Measurements from ENCODE around the gene DNPH1.

DNPH1 gene

DNA sequence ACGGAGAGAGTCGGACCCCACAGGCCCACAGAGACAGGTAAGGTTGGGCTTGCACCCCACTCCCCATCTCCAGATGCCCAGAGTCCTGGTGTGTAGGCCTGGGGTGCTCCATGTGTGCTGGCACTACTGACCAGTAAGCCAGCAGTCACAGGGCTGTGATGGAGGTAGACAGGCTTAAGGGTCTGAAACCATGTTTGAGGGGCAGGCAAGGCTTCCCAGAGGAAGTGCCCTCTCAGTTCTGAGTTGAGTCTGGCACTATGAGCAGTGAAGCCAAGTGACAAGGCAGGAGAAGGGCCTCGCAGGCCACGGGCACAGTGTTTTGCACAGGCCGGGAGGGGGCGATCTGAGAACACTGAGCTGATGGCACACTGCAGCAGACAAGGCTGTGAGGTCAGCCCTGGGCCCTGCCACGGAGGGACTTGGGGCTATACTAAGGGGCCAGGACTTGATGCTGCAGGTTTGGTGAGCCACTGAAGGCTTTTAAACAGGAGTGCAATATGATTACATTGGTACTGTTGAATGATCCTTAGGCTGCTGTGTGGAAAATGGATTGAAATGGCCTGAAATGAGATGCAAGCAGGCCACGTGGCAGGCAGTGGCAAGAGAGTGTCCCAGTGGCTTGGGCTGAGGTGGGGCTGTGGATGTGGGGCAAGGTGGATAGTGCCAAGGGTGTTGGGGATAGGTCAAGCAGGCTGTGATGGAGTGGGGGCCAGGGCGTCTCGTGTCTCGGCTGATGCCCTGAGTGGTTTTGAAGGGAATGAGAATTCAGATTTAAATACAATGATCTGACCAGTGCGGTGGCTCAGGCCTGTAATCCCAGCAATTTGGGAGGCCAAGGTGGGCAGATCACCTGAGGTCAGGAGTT, 34.3 kb upstream of the DNPH1 start:
- DNase-seq (ENCODE audit: low read depth, low spot score), result peak; percentile 78

DNA sequence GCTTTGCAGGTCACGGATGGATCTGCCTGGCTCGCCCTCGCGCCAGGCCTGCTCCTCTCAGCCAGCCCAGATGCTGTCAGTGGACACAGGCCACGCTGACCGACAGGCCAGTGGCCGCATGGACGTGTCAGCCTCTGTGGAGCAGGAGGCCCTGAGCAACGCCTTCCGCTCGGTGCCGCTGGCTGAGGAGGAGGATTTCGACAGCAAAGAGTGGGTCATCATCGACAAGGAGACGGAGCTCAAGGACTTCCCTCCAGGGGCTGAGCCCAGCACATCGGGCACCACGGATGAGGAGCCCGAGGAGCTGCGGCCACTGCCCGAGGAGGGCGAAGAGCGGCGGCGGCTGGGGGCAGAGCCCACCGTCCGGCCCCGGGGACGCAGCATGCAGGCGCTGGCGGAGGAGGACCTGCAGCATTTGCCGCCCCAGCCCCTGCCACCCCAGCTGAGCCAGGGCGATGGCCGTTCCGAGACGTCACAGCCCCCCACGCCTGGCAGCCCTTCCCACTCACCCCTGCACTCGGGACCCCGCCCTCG, 33.6 kb upstream of the DNPH1 start:
- no peak for DNase-seq (ENCODE audit: low read depth, low spot score)

DNA sequence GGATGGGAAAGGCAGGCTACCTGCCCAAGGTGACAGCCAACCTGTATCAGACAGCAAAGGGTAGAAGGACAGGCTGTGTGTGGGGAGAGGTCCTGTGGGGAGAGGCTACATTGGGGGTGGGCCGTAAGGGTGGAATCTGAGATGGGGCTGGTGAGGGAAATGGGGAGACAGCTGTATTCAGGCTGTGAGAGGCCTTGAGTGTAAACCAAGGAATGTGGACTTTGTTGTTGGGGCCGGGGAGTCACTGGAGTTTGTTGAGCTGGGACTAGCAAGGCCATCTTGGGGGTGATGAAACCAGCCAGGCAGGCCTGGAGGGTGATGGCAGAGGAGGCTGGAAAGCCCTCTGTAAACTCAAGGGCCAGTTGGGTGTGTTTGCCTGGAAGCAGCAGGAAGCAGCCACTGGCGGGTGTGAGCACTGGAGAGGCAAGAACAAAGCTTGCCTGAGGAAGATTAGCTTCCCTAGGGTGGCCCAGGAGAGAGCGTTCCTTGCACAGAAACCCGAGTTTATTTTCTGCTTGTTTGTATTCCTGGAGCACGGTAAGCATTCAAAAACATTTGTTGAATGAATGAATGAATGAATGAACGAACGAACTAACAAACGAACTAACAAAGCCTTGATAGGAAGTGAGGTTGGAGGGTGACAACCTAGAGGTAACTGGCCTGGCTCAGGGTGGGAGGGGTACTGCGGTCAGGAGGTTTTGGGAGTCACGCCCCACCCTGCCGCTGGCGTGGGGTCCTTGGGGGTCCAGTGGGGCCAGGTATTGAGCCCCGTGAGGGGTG, 32.9 kb upstream of the DNPH1 start:
- DNase-seq (ENCODE audit: low read depth, low spot score), result no peak

DNA sequence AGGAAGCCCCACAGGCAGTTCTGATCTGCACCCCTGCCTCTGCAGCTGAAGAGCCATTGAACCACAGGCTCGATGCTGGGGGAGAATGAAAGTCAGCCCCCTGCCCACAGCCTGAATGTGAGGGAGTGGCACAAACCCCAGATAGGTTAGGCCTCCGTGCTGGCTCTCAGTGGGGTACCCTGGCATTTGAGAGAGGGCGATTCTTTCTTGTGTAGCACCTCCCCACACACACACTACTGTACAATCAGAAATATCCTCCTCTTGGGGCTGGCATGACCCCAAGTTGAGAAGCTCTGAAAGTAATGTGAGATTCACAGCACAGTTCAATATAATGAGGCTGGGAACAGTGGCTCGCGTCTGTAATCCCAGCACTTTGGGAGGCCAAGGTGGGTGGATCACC, 31.9 kb upstream of the DNPH1 start:
- no peak for DNase-seq (ENCODE audit: low read depth, low spot score)

DNA sequence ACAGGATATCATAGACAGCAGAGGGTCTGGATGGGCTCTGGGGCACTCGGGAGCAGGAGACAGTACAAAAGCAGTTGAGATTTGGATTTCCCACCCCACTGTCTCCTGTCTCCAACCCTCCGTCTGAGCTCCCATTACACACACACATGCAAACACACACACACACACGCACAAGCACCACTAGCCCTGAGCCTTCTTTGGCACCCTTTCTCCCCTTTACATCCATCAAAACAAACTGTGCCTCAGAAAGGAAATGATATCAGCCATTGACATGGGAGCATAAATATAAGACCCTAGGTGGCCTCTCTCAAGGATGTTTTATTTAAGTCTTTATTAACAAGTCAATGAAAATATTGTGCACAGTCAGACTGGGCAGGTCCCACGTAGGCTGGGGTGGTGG, 31.5 kb upstream of the DNPH1 start:
- no peak for DNase-seq (ENCODE audit: low read depth, low spot score)

DNA sequence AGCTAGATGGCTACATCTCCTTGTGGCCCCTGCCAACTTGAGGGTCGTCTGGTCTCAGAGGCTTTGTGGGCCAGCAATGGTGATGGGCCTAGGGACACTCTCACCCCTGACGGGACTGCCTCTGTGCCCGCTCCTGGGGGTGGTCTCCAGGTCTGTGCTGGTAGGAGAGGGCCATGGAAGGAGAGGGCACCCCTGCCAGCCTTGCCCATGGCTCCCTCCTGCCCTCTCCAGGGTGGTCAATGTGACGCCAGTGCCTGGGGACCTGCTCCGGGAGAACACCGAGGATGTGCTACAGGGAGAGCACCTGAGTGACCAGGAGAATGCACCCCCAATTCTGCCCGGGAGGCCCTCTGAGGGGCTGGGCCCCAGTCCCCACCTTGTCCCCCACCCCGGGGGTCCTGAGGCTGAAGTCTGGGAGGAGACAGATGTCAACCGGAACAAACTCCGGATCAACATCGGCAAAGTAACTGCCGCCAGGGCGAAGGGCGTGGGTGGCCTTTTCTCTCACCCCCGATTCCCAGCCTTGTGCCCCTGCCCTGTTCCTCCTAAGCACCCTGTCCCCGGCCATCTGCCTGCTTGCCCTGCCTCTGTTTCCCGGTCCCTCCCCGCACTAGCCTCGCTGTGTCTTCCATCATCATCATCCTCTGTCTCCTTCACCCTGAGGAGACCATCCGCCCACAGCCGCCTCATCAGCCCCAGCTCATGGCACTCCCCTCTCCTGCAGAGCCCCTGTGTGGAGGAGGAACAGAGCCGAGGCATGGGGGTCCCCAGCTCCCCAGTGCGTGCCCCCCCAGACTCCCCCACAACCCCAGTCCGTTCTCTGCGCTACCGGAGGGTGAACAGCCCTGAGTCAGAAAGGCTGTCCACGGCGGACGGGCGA, 29.8 kb upstream of the DNPH1 start:
- no peak for DNase-seq (ENCODE audit: low read depth, low spot score)

DNA sequence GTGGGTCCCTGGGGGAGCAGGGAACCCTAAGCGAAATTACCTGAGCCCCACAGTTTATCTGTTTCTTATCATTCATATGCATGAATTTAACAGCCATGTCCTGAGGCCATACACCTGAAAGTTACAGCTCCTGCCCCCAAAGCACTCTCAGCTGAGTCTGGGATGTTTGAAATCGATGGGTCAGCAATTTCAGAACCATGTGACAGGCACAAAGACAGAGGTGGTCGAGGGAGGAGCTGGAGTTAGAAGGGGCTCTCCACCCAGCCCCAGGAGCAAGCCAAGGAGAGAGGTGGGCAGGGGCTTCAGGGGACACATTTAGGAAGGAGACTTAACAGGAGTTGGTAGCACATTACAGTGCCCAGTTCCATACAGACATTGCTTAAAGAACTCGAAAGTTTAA, 28.9 kb upstream of the DNPH1 start:
- no peak for DNase-seq (ENCODE audit: low read depth, low spot score)

DNA sequence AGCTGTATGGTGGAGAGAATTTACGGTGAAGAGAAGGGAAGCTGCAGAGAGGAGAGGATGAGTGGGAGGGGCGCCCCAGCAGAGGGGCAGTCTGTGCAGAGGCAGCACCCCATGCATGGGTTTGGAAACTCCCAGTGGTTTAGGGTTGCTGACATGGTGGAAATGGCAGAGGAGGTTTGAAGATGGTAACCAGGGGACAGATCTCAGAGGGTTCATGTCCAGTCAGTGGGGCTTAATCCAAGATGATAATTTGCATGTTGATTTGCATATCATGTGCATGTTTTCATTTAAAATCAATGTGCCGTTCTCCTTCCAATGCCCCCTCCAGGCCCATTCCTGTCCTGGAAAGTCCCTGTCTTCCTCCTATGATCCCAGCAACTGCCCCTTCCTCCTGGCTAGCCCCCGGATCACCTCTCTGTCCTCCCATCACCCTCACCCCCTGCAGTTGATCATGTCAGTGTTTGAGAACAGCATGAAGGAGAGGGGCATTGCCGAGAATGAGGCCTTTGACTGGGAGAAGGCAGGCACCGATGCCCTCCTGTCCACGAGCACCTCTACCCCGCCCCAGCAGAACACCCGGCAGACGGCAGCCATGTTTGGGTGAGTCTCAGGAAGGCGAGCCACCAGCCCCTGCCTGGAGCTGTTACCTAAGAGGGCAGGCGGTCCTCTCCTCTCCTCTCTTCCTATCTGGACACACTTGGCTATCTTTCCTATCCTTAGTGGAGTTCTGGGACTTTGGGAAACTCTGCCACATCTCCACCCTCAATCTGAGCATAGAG, 28.3 kb upstream of the DNPH1 start:
- DNase-seq (ENCODE audit: low read depth, low spot score), result no peak

DNA sequence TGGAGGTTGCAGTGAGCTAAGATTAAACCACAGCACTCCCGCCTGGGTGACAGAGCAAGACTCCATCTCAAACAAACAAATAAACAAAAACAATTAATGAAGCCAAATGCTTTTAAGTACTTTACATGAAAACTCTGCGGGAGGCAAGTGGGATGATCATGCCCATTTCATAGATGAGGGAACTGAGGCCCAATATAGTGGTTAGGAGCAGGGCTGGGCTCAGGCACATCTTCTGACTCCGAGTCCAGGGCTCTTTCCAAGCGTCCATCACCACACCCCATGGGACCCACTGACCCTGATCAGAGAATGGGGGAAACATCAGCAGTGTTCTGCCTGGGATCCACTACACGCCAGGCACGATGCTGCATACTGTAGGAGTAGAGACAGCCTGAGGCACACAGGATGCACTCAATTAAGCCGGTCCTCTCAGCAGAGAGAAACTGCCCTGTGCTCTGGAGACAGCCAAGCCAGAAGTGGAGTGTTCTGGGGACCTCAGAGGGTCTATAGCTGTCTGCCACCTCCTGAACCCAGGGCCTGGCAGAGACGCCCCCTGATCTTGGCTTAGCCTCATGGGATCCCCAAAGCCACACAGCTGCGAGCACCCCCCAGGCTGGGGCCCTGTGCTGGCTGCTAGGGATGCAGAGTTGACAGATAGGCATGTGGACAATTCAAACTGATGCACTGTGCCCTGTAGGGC, 27.5 kb upstream of the DNPH1 start:
- DNase-seq (ENCODE audit: low read depth, low spot score), result no peak

DNA sequence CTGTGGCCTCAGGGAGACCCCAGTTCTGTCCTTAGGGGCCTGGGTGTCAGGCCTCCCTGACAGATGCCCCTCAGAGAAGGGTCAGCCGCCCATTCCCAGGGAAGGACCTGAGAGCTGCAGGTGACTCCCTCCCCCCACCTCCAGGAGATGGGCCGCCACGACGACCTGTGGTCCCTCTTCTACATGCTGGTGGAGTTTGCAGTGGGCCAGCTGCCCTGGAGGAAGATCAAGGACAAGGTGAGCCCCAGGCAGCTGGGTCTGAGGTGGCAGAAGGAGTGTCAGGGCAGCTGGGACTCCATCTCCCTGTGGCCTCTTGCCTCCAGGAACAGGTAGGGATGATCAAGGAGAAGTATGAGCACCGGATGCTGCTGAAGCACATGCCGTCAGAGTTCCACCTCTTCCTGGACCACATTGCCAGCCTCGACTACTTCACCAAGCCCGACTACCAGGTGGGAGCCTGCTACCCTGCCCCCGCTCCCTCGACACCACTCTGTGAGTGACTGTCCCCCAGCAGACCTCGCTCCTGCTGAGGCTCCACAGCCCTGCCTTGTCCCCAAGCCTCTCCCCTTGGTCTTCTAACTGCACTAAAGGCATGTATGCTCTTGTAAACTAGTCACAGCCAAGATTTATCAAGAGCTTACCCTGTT, 26.2 kb upstream of the DNPH1 start:
- DNase-seq (ENCODE audit: low read depth, low spot score), result no peak

DNA sequence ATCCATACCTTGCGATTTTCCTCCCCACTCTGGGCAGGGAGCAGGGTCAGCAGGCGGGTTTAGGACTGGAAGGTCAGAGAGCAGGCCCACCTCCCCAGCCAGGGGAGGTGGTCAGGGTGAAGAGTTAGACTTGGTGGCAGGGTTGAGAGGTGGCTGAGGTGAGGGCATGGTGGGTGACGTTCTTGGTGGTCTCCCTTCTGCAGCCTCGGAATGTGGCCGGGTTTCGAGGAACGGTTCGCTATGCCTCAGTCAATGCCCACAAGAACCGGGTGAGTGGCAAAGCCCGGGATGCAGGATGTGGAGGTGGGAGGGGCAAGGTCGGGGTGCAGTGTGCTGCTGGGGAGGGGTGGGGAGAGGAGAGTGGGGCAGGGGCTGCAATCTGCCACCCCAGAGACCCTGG, 25.6 kb upstream of the DNPH1 start:
- DNase-seq (ENCODE audit: low read depth, low spot score), result no peak

DNA sequence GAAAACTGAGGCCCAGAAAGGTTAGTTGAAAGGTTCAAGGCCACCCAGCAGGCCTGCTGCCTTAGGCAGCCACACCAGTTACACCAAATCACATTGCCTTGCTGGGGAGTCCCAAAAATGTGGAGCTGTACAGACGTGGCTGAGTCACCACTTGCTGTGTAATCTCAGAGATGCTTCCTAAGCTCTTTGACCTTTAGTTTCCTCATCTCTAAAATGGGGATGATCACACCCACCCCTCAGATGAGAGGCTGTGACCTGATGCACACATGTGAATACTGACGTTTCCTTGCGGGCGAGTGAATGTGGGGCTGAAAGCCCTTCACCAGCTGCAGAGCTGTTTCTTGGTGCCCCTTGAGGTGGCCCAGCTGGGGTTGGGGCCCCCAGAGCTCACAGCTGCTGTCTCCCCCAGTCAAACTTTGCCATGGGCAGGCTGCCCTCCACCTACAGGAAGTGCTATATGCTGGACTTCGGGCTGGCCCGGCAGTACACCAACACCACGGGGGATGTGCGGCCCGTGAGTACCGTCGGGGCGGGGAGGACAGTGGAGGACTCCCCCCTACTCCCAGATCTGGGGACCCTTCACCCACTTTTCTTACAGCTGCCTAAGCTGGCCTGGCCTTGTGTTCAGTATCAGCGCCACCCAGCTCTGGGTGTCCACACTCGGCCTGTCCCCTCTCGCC, 25.0 kb upstream of the DNPH1 start:
- DNase-seq (ENCODE audit: low read depth, low spot score), result no peak

DNA sequence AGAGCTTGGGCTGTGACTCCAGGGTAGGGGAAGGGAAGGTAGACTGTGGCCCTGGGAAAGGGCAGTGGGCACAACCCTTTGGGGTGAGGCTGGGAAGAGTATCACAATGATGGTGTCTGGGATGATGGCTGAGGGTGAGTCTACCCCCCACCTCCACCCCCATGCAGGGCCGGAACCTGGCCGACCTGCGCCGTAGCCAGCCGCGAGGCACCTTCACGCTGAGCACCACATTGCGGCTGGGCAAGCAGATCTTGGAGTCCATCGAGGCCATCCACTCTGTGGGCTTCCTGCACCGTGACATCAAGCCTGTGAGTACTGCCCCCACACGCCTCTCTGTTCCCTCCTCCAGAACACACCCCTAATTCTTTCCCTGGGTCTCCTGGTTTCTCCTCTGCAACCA, 24.1 kb upstream of the DNPH1 start:
- no peak for DNase-seq (ENCODE audit: low read depth, low spot score)

DNA sequence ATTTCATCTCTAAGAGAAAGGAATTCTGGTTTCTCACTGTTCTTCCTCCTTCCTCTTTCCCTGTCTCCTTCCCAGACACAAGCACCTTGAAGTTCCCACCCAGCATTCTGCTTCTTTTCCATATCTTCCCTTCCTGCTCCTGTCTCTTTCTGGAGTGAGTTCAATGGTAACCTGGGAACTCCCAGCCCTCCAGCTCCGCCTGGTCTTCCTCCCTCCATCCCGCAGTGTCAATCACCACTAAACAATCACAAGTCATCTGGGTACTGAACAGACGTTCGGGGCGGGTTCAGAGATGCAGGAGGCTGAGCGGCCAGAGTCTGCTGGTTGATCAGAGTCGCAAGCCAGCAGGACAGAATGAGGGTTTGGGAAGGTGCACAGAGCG, 21.7 kb upstream of the DNPH1 start:
- no peak for DNase-seq (ENCODE audit: low read depth, low spot score)

DNA sequence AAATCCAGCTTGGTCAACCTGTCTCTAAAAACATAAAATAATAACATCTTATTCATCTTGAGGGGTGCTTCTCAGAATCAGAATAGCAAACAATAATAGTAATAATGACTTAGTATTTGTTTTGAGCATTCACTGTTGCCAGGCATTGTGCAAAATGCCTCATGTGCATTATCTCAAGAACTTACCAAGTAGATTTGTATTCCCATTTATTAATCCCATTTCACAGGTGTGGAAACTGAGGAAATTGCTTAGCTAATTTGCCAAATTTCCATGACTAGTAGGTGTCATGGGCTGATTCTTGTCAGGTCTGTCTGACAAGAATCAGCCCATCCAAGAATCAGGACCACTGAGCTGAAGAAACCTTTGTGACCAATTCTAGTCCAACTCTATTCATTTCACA, 19.5 kb upstream of the DNPH1 start:
- no peak for DNase-seq (ENCODE audit: low read depth, low spot score)

DNA sequence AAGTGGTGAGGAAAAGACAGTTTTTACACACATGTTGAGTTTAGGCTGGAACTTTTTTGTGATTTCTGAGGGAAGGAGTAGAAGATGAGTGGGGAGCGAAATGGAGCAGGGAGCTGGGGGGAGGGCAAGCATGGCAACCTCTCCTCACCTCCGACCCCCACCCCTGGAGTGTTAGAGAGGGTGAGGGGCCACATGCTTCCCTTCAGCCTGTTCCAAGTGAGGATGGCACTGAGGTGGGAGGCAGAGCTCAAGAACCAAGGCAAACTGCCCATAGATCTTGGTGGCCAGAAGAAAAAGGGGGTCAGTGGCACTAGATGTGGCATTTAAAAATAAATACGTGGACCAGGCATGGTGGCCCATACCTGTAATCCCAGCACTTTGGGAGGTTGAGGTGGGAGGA, 18.8 kb upstream of the DNPH1 start:
- DNase-seq (ENCODE audit: low read depth, low spot score), result no peak

DNA sequence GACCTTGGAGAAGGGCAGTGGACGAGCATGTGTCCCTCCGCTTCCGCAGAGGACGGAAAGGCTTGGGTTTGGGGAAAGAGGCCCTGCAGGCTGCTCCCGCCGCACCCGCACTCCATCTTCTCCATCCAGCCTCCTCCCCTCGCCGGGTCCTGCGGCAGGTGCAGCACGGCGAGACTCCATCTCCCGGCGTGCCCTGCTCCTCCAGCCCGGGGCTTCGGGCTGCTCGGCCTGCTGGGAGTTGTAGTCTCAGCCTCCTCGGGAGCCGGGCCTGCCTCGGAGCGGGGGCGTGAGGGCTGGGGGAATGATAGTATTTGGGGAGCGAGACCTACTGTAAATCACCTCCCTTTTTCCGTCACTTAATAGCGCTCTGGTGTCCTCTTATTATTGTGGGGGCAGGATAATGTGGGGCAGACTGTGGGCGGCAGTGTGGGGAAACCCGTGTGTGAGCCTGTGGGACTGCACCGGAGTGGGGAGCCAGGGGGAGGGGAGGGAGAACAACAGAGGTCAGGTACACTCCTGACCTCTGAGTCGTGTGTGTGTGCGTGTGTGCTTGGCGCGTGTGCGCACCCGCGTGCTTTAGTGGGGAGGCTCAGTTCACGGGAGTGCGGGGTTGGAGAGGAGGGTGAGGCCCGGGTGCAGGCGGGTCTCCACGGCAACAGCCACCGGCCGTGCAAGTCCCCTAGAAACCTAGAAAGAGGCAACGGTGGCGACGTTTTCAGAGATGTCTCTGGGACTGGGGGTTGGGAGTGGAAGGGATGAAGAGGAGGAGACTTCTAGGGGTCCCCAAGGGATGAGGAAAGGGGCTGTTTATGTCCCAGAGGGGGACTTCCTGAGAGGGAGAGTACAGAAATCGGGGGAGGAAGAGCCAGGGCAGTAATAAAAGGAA, 18.1 kb upstream of the DNPH1 start:
- DNase-seq (ENCODE audit: low read depth, low spot score), result peak; percentile 84
